Effector CD4-positive, alpha-beta T cell (primary cell): ENCODE data around the gene CHD2.
"Not testable (repeated sequence)": the region's sequence is repeated elsewhere in the genome, so short reads cannot be mapped to it uniquely, and the experiment has no call there.

Source experiments
- DNase-seq: peaks from one replicate; pipeline ENCODE4 v3.0.0-alpha.2; 2020

CHD2 gene

GRCh38 chr15:93052090-93052879 lies 152.2 kb downstream of the CHD2 start:
- no peak for DNase-seq

GRCh38 chr15:93055211-93055610 lies 155.1 kb downstream of the CHD2 start:
- DNase-seq: no peak

- DNase-seq: no peak
Measured at GRCh38 chr15:93056836-93057235, 156.7 kb downstream of the CHD2 start.

GRCh38 chr15:93057618-93058017 lies 157.5 kb downstream of the CHD2 start:
- no peak for DNase-seq

DNA sequence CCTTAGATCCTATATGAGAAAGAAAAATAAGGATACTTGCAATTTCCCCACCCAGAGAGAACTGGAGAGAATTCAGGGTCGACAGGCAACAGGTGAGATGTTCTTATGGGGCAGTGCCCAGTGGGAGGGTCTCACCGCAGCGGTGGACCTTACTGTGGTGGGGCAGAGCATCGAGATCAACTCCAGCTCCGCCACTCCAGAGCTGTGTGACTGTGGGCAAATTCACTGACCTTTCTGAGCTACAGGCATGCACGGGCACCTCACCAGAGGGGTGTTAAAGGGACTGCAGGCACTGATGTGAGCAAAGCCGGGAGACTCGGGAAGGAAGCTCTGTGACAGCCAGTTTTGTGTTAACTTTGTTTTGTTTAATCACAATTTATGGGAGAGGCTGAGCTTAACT lies 158.0 kb downstream of the CHD2 start:
- no peak for DNase-seq

GRCh38 chr15:93058904-93059427 lies 158.8 kb downstream of the CHD2 start:
- no peak for DNase-seq

- no peak for DNase-seq
Measured at GRCh38 chr15:93059442-93059841, 159.3 kb downstream of the CHD2 start.

- DNase-seq: no peak
Measured at GRCh38 chr15:93060336-93061248, 160.5 kb downstream of the CHD2 start.

- DNase-seq: not testable (repeated sequence)
Measured at GRCh38 chr15:93062628-93063261, 162.6 kb downstream of the CHD2 start.

- DNase-seq: no peak
Measured at GRCh38 chr15:93063262-93063671, 163.1 kb downstream of the CHD2 start.

DNA sequence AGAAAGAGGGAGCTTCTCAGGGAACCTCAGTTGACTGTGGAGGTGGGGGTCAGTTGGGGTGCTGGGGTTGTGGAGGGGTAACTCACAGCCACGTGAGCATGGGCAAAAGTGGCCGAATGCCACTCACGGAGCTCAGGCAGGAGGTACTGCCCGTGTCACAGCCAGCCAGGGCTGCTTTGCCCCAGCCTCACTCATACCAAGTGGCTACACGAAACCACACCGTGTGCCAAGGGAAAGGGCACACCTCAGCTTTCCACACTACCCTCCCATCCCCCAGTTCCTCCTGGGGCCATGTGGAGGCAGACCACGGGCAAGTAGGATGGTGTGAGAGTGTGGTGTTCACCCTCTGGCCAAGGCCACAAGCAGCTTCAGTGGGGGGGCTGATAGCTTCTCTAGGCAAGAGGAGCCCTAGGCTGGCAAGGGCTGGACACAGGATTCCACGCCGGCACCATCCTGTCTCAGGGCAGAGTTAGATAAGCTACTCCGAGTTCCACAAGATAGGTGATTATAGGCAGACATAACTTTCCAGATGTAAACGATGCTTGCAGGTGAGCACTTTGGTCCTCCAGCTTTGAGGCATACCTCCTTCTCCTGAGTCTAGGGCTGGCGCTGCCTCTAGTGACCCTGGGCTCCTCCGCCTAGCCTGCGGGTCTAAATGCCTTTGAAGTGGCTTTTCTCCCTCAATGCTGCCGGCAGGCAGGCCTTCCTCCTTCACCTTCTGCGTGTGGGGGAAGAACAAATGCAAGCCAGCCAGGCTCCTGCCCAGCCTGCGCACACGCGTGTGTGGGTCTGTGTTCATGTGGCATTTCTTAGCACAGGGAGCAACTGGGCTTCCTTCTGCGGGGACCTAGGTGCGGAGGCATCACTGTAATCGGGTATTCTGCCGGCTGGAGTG lies 163.9 kb downstream of the CHD2 start:
- no peak for DNase-seq

DNA sequence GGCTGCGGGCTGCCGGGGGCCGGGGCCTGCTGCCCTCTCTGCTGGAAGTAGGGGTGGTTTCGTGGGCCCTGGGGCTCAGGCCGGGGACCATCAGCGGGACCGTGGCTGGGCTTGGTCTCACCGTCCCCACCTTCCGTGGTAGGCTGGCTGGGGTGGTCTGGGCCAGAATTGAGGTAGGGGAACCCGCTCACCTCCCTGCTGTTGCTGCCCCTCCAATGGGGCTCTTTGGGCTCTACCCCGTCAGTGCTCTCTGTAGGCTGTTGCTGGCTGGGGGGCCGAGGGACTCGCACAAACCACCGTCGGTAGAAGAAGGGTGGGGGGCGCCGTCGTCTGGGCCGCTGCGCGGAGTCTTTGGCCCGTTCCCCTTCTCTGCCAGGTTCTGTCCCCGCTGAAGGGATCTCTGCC lies 165.5 kb downstream of the CHD2 start:
- no peak for DNase-seq

DNA sequence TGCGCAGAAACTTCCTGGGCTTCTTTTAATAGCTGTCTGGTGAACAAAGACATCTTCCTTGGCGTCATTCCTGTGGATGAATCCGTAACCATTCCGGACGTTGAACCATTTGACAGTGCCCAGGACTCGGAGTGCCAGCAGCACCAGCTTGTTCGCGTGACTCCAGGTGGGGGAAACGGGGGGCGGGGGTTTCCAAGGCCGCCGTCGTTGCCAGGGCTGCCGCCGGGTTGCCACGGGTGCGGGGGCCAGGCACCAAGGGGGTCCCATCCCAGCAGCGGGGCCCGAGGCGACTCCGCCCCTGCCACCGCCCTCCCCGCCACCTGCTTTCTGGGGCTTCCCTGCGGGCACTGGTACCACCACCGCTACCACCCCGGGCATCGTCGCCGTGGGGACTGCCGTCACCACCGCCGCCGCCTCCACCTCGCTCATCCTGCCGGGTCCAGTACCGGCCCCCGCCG lies 166.1 kb downstream of the CHD2 start:
- DNase-seq: no peak

GRCh38 chr15:93066834-93067648 lies 166.9 kb downstream of the CHD2 start:
- DNase-seq: no peak

DNA sequence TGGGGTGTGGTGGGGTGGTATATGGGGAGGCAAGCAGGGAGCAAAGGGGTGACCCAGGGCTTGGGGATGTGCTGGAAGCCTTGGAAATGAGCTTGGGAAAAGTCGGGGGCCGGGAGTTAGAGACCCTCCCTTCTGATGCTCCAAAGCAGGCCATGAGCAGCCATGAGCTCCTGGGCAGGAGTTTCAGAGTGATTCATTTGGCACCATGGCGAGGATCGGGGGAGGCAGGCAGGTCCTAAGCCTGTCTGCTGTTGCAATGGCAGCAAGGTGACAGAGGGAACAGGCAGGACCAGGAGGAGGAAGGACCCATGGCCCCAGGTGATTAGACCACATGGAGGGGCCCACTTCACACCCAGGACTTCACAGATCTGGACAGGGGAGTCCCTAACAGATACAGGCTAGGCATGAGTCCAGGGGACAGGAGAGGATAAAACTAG lies 167.5 kb downstream of the CHD2 start:
- DNase-seq: no peak

DNA sequence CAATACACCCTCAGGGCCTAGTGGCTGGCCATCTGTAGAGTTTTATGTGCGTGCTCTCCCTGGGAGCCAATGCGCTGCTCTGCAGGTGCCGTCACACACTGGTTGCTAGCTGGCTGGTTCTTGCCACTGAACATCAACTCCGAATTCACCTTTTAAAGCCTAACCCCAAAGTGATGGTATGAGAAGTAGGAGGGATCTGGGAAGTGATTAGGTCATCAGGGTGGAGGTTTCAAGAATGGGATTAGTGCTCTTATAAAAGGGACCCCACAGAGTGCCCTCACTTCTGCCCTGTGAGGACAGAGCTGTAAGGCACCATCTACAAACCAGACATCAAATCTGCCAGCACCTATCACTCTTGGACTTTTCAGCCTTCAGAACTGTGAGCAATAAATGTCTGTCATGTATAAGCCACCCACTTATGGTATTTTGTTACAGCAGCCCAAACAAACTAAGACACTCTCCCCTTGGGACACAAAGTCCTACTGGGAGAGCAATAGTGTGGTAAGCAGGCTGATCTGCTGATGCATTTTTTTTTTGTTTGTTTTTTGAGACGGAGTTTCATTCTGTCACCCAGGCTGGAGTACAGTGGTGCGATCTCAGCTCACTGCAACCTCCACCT lies 168.6 kb downstream of the CHD2 start:
- no peak for DNase-seq

- no peak for DNase-seq
Measured at GRCh38 chr15:93070132-93070531, 170.0 kb downstream of the CHD2 start.

- DNase-seq: no peak
Measured at GRCh38 chr15:93070551-93071296, 170.6 kb downstream of the CHD2 start.

GRCh38 chr15:93071469-93071936 lies 171.4 kb downstream of the CHD2 start:
- no peak for DNase-seq

GRCh38 chr15:93072011-93072410 lies 171.9 kb downstream of the CHD2 start:
- no peak for DNase-seq
